Gastroesophageal sphincter (tissue), 3 donors: ENCODE data around the gene PDE8B.

Experiments used
- POLR2A ChIP-seq, 2 donors: fragments of 450-650 bp; IDR thresholded peaks; one replicate each; pipeline ENCODE4 v1.6.1; 2017; ENCODE audit warnings: antibody characterized with exemption in 2 of 2, mild to moderate bottlenecking in 2 of 2, moderate library complexity in 1 of 2
- POLR2AphosphoS5 ChIP-seq: sonication (generic); formaldehyde crosslinking; IDR thresholded peaks from one replicate; pipeline ENCODE4 v1.6.1; 2017; ENCODE audit warnings: antibody characterized with exemption
- TF ChIP-seq, protein P1 (sequence below), 4 experiments: fragments of 200-600 bp in 2 of 4; fragments of 450-650 bp in 2 of 4; sonication (generic) in 1 of 4; IDR thresholded peaks; one replicate each; pipeline ENCODE4 v1.5.1; 2017 to 2019; ENCODE audit warnings: antibody characterized with exemption in 4 of 4, mild to moderate bottlenecking in 2 of 4, moderate library complexity in 2 of 4

DNA sequence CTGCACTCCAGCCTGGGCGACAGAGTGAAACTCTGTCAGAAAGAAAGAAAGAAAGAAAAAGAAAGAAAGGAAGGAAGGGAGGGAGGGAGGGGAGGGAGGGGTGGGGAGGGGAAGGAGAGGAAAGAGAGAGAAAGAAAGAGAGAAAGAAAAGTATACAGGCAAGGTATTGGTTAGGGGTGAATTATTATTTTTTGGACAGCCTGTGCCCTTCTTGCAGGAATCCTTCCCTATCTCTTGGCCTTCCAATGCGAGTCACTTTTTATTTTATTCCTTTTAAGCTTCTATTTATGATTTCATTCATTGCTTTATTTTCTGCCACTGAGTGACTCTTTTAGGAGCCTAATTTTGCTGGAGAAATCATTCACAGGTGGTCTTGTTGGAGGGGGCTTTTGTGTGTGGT lies 98.7 kb downstream of the PDE8B start:
- TF ChIP-seq, protein P1, sequence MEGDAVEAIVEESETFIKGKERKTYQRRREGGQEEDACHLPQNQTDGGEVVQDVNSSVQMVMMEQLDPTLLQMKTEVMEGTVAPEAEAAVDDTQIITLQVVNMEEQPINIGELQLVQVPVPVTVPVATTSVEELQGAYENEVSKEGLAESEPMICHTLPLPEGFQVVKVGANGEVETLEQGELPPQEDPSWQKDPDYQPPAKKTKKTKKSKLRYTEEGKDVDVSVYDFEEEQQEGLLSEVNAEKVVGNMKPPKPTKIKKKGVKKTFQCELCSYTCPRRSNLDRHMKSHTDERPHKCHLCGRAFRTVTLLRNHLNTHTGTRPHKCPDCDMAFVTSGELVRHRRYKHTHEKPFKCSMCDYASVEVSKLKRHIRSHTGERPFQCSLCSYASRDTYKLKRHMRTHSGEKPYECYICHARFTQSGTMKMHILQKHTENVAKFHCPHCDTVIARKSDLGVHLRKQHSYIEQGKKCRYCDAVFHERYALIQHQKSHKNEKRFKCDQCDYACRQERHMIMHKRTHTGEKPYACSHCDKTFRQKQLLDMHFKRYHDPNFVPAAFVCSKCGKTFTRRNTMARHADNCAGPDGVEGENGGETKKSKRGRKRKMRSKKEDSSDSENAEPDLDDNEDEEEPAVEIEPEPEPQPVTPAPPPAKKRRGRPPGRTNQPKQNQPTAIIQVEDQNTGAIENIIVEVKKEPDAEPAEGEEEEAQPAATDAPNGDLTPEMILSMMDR (IDR thresholded peaks at IDR 0.05) = no peak
- TF ChIP-seq POLR2A (IDR thresholded peaks at IDR 0.05) (no peak), POLR2AphosphoS5 (no peak)
